Renal cortical epithelial cell (primary cell): ENCODE measurements around the gene CEBPE. TPM values are rescaled to one million over a fixed set of nuclear protein-coding genes. Genes with fewer than 3 reads are reported as not detected.
A peak's percentile ranks its signal among the peaks of the same experiment; 100 is the strongest.

Experiments
- DNase-seq: peaks from one replicate; pipeline ENCODE4 v3.0.0-alpha.2; 2011; ENCODE audit warnings: low read depth
- total RNA-seq: library from RNA; depleted of rRNA; stranded (reverse); fragments of >200 nt; gene quantifications from 2 replicates; pipeline ENCODE4 v1.2.3, GENCODE V29; 2014

Gene CEBPE
- total RNA-seq, 1 donor from 2014 or later, result not detected

GRCh38 chr14:23143911-23144310 lies 24.9 kb upstream of the CEBPE start:
- no peak for DNase-seq

DNA sequence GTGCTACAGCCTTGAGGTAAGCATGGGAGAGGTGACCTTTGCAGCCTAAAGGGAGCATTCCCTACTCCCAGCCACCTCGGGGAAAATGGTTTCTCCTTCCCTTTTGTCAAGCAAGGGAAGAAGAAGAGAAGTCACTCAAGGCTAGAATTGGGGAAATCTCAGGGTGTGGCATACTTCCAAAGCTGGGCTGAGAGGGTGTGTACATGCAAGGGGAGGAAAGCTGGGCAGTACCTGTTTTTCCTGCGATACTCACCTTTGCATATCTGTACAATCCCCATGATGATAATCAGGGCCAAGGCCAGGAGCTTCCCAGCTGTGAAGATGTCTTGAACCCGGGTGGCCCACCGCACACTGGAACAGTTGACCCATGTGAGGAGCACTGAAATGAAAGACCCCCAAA lies 23.8 kb upstream of the CEBPE start:
- DNase-seq, result no peak

DNA sequence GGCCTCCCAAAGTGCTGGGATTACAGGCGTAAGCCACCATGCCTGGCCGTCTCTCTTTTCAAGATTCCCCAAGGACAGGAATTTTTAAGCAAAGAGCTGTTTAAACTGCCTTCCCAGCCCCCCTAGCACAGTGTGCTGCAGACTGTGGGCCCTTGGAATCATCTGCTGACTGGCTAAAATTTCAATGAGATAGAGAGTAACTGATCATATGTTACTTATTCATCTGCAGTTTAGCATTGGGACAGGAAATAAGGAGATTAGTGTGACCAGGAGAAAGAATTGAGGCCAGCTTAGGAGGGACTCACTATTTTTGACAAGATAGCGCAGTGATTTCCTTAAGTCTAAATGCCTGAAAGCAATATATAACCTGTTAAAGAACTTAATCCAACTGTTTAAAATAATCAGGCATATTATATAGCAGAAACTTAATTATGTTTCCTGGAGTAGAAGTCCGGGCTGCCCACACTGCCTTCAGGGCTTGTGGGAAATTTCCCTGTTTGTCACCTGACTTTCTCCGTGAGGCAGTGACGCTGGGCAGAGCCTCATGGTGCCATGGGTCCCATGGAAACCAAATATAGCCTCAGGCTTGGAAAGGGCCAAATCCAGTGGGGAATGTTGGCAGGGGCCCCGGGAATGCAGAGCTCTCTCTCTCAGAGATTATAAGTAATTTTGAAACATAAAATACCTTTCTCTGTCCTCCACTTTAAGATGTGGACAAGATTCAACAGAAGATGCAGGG lies 22.8 kb upstream of the CEBPE start:
- peak; percentile 85 for DNase-seq

DNA sequence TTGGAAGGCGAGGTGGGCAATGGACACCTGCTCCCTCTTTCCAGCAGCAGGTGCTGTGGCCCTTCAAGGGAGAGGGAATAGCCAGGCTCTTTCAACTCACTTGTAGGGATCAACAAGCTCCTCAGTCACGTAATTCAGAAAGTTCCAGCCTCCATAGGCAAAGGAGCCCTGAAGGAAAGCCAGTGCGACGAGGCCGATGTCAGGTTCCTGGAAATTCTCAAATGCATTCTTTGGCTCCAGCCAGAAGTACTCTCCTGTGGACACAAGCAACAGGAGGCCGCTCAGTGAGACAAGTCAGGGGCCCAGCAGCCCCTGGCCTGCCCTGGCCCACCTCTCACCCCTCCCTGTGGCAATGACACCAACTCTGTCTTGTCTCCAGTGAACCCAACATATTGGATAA lies 21.3 kb upstream of the CEBPE start:
- DNase-seq, result no peak

DNA sequence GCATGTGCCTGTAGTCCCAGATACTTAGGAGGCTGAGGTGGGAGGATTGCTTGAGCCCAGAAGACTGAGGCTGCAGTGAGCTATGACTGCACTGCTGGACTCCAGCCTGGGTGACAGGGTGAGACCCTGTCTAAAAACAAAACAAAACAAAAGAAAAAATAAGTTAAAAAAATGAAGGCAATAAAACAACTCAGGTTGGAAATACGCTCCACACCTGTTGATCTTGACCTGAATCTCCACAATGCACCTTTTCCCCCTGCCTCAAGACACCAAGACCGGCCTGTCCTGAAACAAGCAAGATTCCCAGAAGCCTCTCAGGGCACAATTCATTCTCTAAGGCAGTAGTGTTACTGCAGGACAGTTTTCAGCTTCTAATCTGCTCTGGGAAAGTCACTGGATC lies 20.8 kb upstream of the CEBPE start:
- DNase-seq, result no peak

DNA sequence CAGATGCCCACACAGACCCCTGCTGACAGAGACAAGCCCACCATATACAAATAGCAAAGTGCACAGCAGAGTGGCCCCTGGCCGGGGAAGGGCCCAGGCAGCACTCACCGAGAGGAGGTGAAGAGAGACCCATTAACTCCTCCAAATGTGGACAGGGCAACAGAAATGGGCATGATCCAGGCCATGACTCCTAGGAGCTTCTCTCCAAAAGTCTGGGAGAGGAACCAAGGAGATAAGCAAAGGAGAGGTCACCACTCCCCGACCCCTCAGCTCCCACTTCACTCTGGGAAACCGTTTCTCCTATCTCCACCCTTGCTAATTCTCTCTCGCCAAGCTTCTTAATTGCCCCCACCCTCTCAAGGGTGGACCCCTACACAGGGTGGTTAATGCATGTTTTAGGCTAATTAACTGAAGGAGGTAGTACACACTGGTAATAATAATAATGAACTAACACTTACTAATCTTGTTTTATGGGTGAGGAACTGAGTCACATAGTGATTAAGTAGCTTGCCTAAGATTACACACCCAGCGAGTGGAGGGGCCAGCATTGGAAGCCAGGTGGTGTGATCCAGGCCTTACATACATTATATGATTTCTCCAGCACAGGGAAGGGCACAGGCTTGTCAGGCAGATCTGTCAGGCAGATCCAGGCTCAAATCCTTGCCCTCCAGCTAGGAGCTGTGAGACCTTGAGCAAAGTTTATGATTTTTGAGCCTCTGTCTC lies 18.9 kb upstream of the CEBPE start:
- DNase-seq, result peak; percentile 72

GRCh38 chr14:23137192-23137812 lies 18.2 kb upstream of the CEBPE start:
- peak; percentile 50 for DNase-seq

DNA sequence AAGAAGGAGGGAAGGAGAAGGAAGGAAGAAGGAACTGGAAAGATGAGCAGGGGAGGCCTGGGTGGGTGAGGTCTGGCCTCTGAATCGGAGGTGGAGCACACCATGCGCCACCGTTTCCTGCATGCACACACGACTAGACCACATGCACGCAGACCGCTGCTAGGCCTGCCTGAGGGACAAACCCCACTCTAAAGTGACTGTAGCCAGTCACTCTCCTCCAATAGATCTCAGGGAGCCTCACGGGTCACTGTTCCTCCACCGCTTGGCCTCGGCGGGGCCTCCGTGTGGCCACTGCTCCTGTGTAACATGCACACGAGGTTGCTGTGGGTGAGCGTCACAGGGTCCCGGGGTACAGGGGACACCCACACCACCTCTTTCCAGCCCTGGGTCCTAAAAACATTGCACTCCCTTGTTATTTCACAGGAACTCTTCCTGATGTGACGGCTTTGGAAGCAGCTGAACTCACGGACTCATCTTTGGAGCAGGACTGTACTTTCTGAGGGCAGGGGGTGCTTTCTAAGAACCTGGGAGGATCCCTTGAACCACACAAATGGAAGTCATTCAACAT lies 17.6 kb upstream of the CEBPE start:
- no peak for DNase-seq

DNA sequence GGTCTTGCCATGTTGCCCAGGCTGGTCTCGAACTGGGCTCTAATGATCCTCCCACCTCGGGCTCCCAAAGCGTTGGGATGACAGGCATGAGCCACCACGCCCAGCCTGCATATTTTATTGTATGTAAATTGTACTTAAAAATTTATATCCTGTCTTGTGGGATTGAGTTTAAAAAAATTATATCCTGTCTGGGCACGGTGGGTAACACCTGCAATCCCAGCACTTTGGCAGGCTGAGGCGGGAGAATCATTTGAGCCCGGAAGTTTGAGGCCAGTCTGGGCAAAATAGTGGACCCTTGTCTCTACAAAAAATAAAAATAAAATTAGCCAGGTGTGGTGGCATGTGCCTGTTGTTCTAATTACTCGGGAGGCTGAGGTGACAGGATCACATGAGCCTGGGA lies 13.9 kb upstream of the CEBPE start:
- DNase-seq, result no peak

DNA sequence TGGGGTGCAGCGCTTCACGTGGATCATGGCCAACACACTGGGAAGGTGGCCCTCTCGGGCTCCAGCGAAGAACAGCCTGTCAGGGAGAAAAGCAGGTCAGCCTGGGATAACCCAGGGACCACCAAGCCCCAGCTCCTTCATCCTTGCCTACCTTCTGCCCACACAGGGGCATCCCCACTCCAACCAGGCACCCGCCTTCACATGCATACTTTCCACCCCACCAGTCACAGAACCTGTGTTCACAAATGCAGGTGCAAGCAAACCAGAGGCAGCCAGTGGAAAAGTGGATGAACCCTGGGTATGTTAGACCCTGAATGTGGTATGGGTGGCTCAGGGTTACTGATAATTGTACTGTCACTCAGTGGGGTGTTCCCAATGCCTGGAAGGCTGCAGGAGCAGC lies 12.4 kb upstream of the CEBPE start:
- DNase-seq, result no peak

GRCh38 chr14:23130871-23131270 lies 11.8 kb upstream of the CEBPE start:
- no peak for DNase-seq

DNA sequence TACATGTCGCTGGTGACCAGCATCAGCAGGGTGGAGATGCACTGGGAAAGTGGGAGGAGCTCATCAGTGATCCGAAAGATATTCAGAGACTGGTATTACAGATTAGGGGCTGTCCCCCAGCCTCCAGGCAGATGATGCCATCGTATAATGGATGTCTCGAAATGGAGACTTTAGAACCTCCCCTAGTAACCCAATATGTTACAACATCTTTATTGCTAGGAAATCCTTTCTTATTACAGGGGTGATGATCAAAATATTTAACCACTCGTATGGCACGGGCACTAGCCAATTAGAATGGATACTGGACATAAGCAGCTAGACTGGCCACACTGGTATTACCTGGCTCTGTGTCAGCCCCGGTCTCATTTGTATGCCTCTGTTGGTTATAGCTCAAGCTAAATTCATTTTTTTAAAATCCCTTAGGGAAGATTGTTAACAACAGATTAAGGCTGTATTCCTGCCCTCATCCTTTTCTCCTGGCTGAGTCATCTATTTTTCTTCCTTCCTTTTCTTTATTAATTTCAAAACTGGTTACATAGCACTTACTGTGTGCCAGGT lies 10.8 kb upstream of the CEBPE start:
- no peak for DNase-seq

GRCh38 chr14:23128969-23129758 lies 10.1 kb upstream of the CEBPE start:
- DNase-seq, result no peak

GRCh38 chr14:23127861-23128260 lies 8.8 kb upstream of the CEBPE start:
- DNase-seq, result no peak

- DNase-seq, result no peak
Observed at GRCh38 chr14:23126548-23127278, 7.7 kb upstream of the CEBPE start.

DNA sequence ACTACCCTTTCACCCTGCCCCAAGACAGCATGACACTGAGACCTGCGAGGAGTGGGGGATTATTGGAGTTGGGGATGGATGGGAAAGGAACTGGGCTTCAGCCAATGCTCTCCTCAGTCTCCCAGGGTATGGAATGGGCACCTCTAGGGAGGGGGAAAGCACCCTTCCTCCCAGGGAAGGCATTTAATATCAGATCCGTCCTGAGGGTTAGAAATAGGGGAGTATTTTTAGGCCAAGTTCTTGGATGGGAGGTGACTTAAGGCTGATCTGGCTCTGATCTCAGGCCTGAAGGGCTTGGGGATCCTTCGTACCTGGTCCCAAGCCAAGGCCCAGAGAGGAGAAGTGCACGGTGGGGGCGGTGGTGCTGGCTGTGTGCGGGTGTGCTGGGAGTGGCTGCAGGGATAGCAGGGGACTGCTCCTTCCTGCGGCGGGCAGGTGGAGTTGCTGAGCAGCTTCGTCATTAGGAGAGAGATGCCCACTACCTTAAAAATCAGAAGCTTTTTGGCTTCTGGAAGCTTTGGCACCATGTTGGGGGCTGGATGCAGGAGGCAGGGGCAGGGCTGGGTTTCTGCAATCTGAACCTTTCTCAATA lies 7.0 kb upstream of the CEBPE start:
- no peak for DNase-seq

DNA sequence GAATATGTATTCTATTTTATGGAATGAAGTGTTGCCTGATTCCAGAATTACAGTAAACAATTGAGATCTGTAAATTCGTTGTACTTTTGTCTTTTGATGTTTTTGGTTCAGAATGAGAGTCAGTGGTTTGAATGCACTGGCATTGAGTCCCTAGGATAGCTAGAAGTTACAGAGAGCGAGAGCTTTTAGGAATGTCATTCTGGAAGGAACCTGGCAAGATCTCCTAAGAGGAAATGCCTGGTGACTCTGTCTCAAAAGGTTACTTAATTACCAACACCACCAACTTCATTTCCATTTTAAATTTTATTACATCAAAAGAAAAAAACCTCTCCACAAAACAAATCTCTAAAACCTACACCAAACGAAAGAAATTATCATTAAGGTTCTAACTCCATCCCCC lies 6.0 kb upstream of the CEBPE start:
- DNase-seq, result peak; percentile 33

GRCh38 chr14:23124337-23124954 lies 5.4 kb upstream of the CEBPE start:
- no peak for DNase-seq

DNA sequence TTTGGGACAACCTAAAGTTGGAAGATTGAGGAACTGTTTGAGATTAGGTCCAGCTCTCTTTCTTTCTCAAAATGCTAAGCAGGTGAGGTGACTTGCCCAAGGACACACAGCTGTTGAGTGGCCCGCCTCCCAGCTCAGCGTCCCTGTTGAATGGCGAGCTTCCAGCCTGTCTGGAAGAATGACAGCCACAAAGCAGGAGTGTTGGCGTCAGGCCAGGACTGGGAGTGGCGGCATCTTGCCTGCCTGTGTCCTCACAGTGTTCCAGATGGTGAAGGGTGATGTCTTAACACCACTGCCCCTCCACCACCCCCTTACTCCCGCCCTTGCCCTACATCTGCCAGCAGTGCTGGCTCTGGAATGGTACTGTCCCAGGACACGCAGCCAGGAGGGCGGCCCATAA lies 4.4 kb upstream of the CEBPE start:
- no peak for DNase-seq

DNA sequence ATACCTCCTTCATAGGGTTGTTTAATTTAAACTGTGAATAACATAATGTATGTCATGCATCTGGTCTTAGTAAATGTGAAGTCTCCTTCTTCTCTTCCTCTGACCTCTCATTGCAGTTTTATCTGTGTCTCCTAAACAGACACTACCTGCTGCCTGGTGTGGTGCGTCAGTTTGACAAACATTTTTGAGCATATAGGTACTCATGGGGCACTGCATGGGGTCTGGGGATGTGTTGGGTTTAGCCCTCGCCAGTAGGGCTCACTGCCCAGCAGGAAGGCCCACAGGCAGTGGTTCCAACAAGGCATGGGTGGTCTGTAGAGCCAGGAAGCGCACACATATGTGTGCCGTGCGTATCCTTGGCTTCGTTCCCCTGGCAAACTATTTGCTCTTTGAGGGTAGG lies 3.0 kb upstream of the CEBPE start:
- no peak for DNase-seq
